RWPE1 (cell line): ENCODE measurements around the gene ROMO1.

Experiments
- CTCF ChIA-PET: fragments of 350-600 bp; sonication (Branson Sonifier 250); formaldehyde crosslinking; extraction: SDS; loops from one replicate; lab custom pipeline; 2021; lab: Yijun Ruan, JAX
- POLR2A ChIA-PET: fragments of 400-600 bp; formaldehyde crosslinking; extraction: SDS; loops from one replicate; lab custom pipeline; 2020; ENCODE audit warnings: antibody characterized with exemption; ENCODE audit not compliant: low non-redundant PET; lab: Yijun Ruan, JAX
- DNase-seq: peaks from one replicate; pipeline ENCODE4 v3.0.0; 2012; ENCODE audit warnings: low spot score
- H3K27ac ChIP-seq: fragments of 450-650 bp; 2 replicates; pipeline ENCODE4 v1.5.1; 2017
- TF ChIP-seq, protein P1 (sequence below): fragments of 450-650 bp; conservative IDR thresholded peaks from 2 replicates; pipeline ENCODE4 v1.5.1; 2017; ENCODE audit warnings: low read depth, mild to moderate bottlenecking

ROMO1 gene

GRCh38 chr20:35654415-35654814 lies 44.8 kb upstream of the ROMO1 start:
- CTCF ChIA-PET = interaction anchor here (0.8 to 1.1 kb wide), 2 partner anchors 12 to 35 kb away, joined by 3 to 4 read pairs; no protein-coding TSS in a partner anchor
- H3K27ac ChIP-seq = no peak overlapping the region
- DNase-seq = no peak
- TF ChIP-seq, protein P1, sequence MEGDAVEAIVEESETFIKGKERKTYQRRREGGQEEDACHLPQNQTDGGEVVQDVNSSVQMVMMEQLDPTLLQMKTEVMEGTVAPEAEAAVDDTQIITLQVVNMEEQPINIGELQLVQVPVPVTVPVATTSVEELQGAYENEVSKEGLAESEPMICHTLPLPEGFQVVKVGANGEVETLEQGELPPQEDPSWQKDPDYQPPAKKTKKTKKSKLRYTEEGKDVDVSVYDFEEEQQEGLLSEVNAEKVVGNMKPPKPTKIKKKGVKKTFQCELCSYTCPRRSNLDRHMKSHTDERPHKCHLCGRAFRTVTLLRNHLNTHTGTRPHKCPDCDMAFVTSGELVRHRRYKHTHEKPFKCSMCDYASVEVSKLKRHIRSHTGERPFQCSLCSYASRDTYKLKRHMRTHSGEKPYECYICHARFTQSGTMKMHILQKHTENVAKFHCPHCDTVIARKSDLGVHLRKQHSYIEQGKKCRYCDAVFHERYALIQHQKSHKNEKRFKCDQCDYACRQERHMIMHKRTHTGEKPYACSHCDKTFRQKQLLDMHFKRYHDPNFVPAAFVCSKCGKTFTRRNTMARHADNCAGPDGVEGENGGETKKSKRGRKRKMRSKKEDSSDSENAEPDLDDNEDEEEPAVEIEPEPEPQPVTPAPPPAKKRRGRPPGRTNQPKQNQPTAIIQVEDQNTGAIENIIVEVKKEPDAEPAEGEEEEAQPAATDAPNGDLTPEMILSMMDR = no peak
- POLR2A ChIA-PET = no interaction called here

DNA sequence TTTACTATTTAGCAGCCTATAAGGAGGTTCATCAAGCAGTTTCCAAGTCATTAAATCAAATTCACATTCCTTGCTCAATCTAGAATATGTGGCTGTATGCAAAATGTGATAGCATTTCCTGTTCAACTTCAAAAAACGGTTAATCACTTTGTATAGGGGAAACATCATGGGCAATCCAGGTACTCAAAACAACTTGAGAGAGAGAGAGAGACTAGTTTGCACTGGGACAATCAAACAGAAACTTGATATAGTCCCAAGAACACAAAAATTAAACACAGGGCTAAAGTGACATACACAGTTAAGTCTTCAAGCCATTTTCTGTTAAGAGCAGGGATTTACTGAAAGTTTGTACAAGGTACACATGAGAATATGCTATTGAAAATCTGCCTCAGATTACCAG lies 41.9 kb upstream of the ROMO1 start:
- H3K27ac ChIP-seq = no peak overlapping the region
- ChIA-PET CTCF (interaction anchor here (0.5 to 0.6 kb wide), 2 partner anchors 26 to 182 kb away, joined by 3 to 5 read pairs; no protein-coding TSS in a partner anchor), POLR2A (interaction anchor here (0.8 kb wide), 1 partner anchor 19 kb away, joined by 4 read pairs; no protein-coding TSS in a partner anchor)
- TF ChIP-seq, protein P1 = no peak
- DNase-seq = no peak

DNA sequence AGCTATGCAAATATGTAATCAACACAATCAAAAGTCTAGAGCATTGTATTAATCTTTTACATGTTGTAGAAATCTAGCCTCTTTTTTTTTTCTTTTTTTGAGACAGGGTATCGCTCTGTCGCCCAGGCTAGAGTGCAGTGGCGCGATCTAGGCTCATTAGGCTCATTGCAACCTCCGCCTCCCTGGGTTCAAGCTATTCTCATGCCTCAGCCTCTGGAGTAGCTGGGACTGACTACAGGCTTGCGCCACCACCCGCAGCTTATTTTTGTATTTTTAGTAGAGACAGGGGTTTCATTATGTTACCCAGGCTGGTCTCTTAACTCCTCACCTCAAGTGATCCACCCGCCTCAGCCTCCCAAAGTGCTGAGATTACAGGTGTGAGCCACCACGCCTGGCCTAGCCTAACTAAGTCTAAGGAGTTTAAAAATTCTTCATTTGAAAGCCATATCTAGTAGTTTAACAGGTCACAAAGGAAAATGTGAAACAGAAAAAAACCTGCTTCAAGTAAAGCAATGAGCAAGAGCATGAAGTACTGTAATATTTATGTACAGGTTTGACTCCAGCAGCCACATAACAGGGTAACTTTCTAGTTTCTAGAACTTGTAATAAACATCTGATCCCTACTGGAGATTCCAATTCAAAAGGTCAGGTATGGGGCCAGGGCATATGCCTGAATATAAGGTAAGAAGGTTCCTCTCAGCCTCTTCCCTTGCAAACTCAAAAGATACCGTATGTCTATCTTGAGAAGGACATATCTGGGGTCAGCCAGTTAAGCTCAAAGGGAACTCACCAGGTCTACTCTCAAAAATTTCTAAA lies 38.9 kb upstream of the ROMO1 start:
- no peak for DNase-seq
- ChIA-PET POLR2A (no interaction called here), CTCF (interaction anchor here (0.6 to 1.1 kb wide), 5 partner anchors 12 to 221 kb away, joined by 3 to 4 read pairs (median 3); no protein-coding TSS in a partner anchor)
- TF ChIP-seq, protein P1 = no peak
- H3K27ac ChIP-seq = no peak overlapping the region

DNA sequence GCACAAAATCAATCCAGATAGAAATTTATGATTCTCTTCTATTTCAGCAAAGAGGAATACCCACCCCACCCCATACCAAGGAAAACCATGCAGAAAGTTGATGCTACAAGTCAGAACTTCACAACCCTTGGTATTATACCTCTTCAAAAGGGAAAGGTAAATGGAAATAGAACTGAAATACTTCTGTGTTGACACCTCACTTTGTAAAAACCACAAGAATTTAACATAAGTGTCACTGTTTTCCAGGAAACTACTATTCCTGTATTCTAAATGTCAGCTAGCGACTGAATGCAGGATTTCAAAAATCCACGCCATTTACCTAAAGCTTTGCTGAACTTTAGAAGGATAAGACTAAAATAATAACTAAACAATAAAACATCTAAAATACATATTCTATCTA lies 38.2 kb upstream of the ROMO1 start:
- ChIA-PET CTCF (interaction anchor here (0.6 to 1.1 kb wide), 2 partner anchors 42 to 150 kb away, joined by 3 to 4 read pairs; no protein-coding TSS in a partner anchor), POLR2A (no interaction called here)
- H3K27ac ChIP-seq = no peak overlapping the region
- TF ChIP-seq, protein P1 = no peak
- DNase-seq = peak; percentile 41

DNA sequence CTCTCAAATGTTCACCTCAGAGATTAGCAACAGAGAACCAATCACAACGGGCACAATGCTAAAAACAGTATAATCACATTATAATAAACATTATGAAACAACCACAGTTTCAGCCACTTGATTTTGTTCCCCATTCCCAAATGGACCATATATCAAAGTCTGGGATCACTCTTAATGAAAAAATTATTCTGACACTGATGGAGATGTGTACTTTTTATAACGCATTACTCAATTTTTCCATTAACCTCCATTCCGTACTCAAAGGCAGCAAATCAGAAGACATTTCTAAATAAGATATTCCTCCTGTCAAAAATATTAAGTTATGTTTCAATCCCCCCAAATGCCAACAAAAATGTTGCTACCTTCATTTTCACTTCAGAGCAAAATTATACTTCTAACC lies 37.3 kb upstream of the ROMO1 start:
- CTCF ChIA-PET = interaction anchor here (0.6 to 1.1 kb wide), 2 partner anchors 29 to 151 kb away, joined by 3 to 4 read pairs; no protein-coding TSS in a partner anchor
- no peak overlapping the region for H3K27ac ChIP-seq
- TF ChIP-seq, protein P1 = no peak
- no peak for DNase-seq
- POLR2A ChIA-PET = no interaction called here

- DNase-seq = no peak
- ChIA-PET POLR2A (no interaction called here), CTCF (interaction anchor here (0.5 to 1.4 kb wide), 4 partner anchors 30 to 942 kb away, joined by 3 to 7 read pairs (median 4); no protein-coding TSS in a partner anchor)
- TF ChIP-seq, protein P1 = no peak
- H3K27ac ChIP-seq = no peak overlapping the region
Measured at GRCh38 chr20:35662551-35662950, 36.7 kb upstream of the ROMO1 start.
